HEK293T (cell line): ENCODE measurements around the gene CDC42.

ENCODE experiments used
- CTCF ChIA-PET: fragments of 350-600 bp; formaldehyde crosslinking; extraction: SDS; loops from one replicate; lab custom pipeline; 2021; ENCODE audit warnings: antibody characterized with exemption, inconsistent platforms; lab: Yijun Ruan, JAX
- POLR2A ChIA-PET: fragments of 350-600 bp; formaldehyde crosslinking; extraction: SDS; loops from one replicate; lab custom pipeline; 2020; ENCODE audit warnings: antibody characterized with exemption, inconsistent platforms; lab: Yijun Ruan, JAX
- DNase-seq: peaks from one replicate; pipeline ENCODE4 v3.0.0; 2012; ENCODE audit warnings: mixed read lengths; ENCODE audit errors: extremely low spot score
- ARNT ChIP-seq: fragments of 450-650 bp; IDR thresholded peaks from 2 replicates; pipeline ENCODE4 v1.6.1; 2017; ENCODE audit warnings: mild to moderate bottlenecking
- BHLHE40 ChIP-seq: fragments of 450-650 bp; IDR thresholded peaks from 2 replicates; pipeline ENCODE4 v1.6.1; 2016; ENCODE audit warnings: mild to moderate bottlenecking, moderate library complexity, borderline replicate concordance
- CTBP1 ChIP-seq: fragments of 450-650 bp; IDR thresholded peaks from 2 replicates; pipeline ENCODE4 v1.6.1; 2016; ENCODE audit warnings: borderline replicate concordance
- ELF4 ChIP-seq: fragments of 450-650 bp; IDR thresholded peaks from 2 replicates; pipeline ENCODE4 v1.6.1; 2017; ENCODE audit warnings: antibody characterized with exemption
- FOXA1 ChIP-seq: fragments of 450-650 bp; IDR thresholded peaks from 2 replicates; pipeline ENCODE4 v1.6.1; 2016; ENCODE audit warnings: mild to moderate bottlenecking
- FOXK2 ChIP-seq: fragments of 450-650 bp; IDR thresholded peaks from 2 replicates; pipeline ENCODE4 v1.6.1; 2016; ENCODE audit warnings: mild to moderate bottlenecking
- FOXM1 ChIP-seq: fragments of 450-650 bp; IDR thresholded peaks from 2 replicates; pipeline ENCODE4 v1.6.1; 2017; ENCODE audit warnings: mild to moderate bottlenecking, borderline replicate concordance
- L3MBTL2 ChIP-seq: fragments of 450-650 bp; conservative IDR thresholded peaks from 2 replicates; pipeline ENCODE4 v1.6.1; 2016; ENCODE audit warnings: mild to moderate bottlenecking
- LEF1 ChIP-seq: fragments of 450-650 bp; IDR thresholded peaks from 2 replicates; pipeline ENCODE4 v1.6.1; 2017; ENCODE audit warnings: mild to moderate bottlenecking, borderline replicate concordance
- NFRKB ChIP-seq: fragments of 450-650 bp; IDR thresholded peaks from 2 replicates; pipeline ENCODE4 v1.6.1; 2016; ENCODE audit warnings: mild to moderate bottlenecking, moderate library complexity
- PKNOX1 ChIP-seq: fragments of 450-650 bp; IDR thresholded peaks from 2 replicates; pipeline ENCODE4 v1.6.1; 2016
- SP1 ChIP-seq: fragments of 450-650 bp; IDR thresholded peaks from 2 replicates; pipeline ENCODE4 v1.6.1; 2017
- SUZ12 ChIP-seq: fragments of 450-650 bp; IDR thresholded peaks from 2 replicates; pipeline ENCODE4 v1.6.1; 2016; ENCODE audit warnings: mild to moderate bottlenecking
- TARDBP ChIP-seq: fragments of 450-650 bp; IDR thresholded peaks from 2 replicates; pipeline ENCODE4 v1.6.1; 2016
- ZNF384 ChIP-seq: fragments of 450-650 bp; IDR thresholded peaks from 2 replicates; pipeline ENCODE4 v1.6.1; 2016

CDC42 gene

DNA sequence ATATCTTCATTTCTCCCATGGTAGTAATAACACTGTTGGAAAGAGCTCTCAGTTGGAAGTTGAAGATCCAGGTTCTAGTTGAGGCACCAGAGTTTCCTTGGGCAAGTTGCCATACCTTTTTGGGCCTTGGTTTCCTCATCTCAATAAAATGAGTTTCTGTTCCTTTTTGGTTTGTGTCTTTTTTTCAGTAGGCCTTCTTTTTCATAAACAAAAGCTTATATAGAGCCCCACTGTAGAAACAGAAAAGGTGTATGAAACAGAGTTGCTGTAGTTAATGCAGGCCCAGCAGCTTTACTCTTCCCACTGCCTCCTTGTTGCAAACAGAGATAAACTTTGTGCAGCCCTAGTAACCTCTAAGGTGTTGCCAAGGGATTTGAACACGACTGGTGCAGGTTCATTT lies 48.7 kb downstream of the CDC42 start:
- POLR2A ChIA-PET, result no interaction called here
- no peak for DNase-seq
- TF ChIP-seq PKNOX1 (no peak), CTBP1 (no peak), FOXK2 (no peak), NFRKB (no peak), TARDBP (no peak), L3MBTL2 (no peak), SUZ12 (no peak), ZNF384 (no peak), SP1 (no peak), ELF4 (no peak), BHLHE40 (no peak), ARNT (no peak)
- CTCF ChIA-PET, result interaction anchor here (1.4 kb wide), 1 partner anchor 10 kb away, joined by 4 read pairs; no protein-coding TSS in a partner anchor

DNA sequence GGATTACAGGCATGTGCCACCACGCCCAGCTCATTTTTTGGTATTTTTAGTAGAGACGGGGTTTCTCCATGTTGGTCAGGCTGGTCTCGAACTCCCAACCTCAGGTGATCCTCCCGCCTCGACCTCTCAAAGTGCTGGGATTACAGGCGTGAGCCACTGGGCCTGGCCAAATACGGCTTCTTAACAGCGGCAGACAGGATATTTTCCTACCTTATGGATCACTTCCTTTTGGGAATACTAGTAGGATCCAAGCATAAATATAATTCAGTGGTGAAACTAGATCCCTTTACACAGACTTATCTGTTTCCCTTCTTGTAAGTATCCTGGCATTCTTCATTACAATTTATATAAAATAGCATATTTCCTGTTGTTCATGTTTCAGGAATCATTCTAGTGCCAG lies 49.5 kb downstream of the CDC42 start:
- ChIA-PET POLR2A (no interaction called here), CTCF (interaction anchor here (1.4 kb wide), 1 partner anchor 11 kb away, joined by 4 read pairs; no protein-coding TSS in a partner anchor)
- TF ChIP-seq LEF1 (no peak), FOXA1 (no peak), L3MBTL2 (no peak), NFRKB (no peak), SUZ12 (no peak)
- DNase-seq, result no peak

DNA sequence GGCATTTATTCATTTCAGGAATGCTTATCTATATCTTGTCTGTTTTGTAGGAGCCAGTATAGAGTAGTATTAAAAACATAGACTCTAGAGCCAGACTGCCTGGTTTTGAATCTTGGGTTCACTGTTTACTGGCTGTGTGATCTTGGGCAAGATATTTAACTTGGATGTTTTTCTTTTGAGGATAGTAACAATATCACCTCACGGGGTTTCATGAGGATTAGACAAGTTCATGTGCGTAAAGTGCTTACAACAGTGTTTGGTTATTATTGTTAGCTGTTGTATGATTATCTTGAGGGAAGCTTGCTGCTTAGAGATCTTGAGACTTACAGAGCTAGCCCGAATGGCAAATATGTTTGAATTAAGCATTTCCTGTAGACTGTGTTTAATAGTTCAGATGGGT lies 50.2 kb downstream of the CDC42 start:
- no peak for TF ChIP-seq PKNOX1
- TF ChIP-seq FOXM1, result no peak
- DNase-seq, result no peak
- POLR2A ChIA-PET, result no interaction called here
- CTCF ChIA-PET, result interaction anchor here (0.6 kb wide), 1 partner anchor 507 kb away, joined by 3 read pairs; no protein-coding TSS in a partner anchor

- ChIA-PET CTCF (no interaction called here), POLR2A (no interaction called here)
- TF ChIP-seq LEF1 (no peak), SP1 (no peak), FOXA1 (no peak), BHLHE40 (no peak)
- DNase-seq, result no peak
Observed at GRCh38 chr1:22104094-22104493, 51.6 kb downstream of the CDC42 start.

GRCh38 chr1:22104865-22105437 lies 52.4 kb downstream of the CDC42 start:
- no peak for DNase-seq
- CTCF ChIA-PET, result interaction anchor here (0.7 to 1.4 kb wide), 5 partner anchors 11 to 657 kb away, joined by 3 to 6 read pairs (median 4); no protein-coding TSS in a partner anchor
- POLR2A ChIA-PET, result no interaction called here
- no peak for TF ChIP-seq BHLHE40
- TF ChIP-seq SUZ12, result no peak
- TF ChIP-seq PKNOX1, result no peak
- TF ChIP-seq NFRKB, result no peak
- no peak for TF ChIP-seq LEF1
- no peak for TF ChIP-seq CTBP1
- no peak for TF ChIP-seq FOXK2

GRCh38 chr1:22105611-22106207 lies 53.2 kb downstream of the CDC42 start:
- POLR2A ChIA-PET, result no interaction called here
- DNase-seq, result peak; percentile 65
- TF ChIP-seq PKNOX1, result no peak
- no peak for TF ChIP-seq SUZ12
- TF ChIP-seq LEF1, result no peak
- no peak for TF ChIP-seq NFRKB
- TF ChIP-seq SP1, result no peak
- no peak for TF ChIP-seq FOXK2
- TF ChIP-seq TARDBP, result no peak
- TF ChIP-seq BHLHE40, result no peak
- TF ChIP-seq L3MBTL2, result no peak
- no peak for TF ChIP-seq ELF4
- no peak for TF ChIP-seq FOXM1
- TF ChIP-seq FOXA1, result no peak
- CTCF ChIA-PET, result interaction anchor here (0.6 to 1.4 kb wide), 9 partner anchors 8 to 656 kb away, joined by 3 to 6 read pairs (median 3); no protein-coding TSS in a partner anchor
